NB4 (cell line): ENCODE results near the gene VRK2.

Experiments
- CTCF ChIP-seq: IDR thresholded peaks from one replicate; pipeline ENCODE4 v1.5.1; 2012; ENCODE audit warnings: low read depth, low read length
- POLR2A ChIP-seq: IDR thresholded peaks from 2 replicates; pipeline ENCODE4 v1.6.1; 2011; ENCODE audit warnings: mild to moderate bottlenecking; ENCODE audit not compliant: insufficient read length; ENCODE audit errors: extremely low read depth

- TF ChIP-seq CTCF (no peak), POLR2A (no peak)
Measured at GRCh38 chr2:58207189-58207588, 160.6 kb downstream of the VRK2 start.
